Activated naive CD4-positive, alpha-beta T cell treated with anti-CD3 and anti-CD28 coated beads for 36 hours (primary cell): ENCODE measurements around the gene VPS33B. TPM values are rescaled to one million over a fixed set of nuclear protein-coding genes. Genes with fewer than 3 reads are reported as not detected.
"Not testable (repeated sequence)": the region's sequence is repeated elsewhere in the genome, so short reads cannot be mapped to it uniquely, and the experiment has no call there.

Experiments
- CTCF ChIA-PET: fragments of 350-600 bp; sonication (Branson Sonifier 250); formaldehyde crosslinking; loops from one replicate; lab custom pipeline; 2021; ENCODE audit warnings: antibody characterized with exemption; lab: Charles Lee
- DNase-seq: peaks from one replicate; pipeline ENCODE4 v3.0.0-alpha.2; 2020
- H3K27ac Mint-ChIP-seq: one replicate; pipeline ENCODE4 v1.8.0; 2021; ENCODE audit warnings: mild to moderate bottlenecking, mixed read lengths
- H3K27me3 Mint-ChIP-seq: one replicate; pipeline ENCODE4 v1.8.0; 2021; ENCODE audit warnings: low read depth, mixed read lengths
- H3K36me3 Mint-ChIP-seq: one replicate; pipeline ENCODE4 v1.8.0; 2021; ENCODE audit warnings: low read depth, mixed read lengths
- H3K4me1 Mint-ChIP-seq: one replicate; pipeline ENCODE4 v1.8.0; 2021; ENCODE audit warnings: low read depth, mixed read lengths
- H3K4me3 Mint-ChIP-seq: one replicate; pipeline ENCODE4 v1.8.0; 2021; ENCODE audit warnings: mild to moderate bottlenecking, moderate library complexity, mixed read lengths
- H3K9me3 Mint-ChIP-seq: one replicate; pipeline ENCODE4 v1.8.0; 2021; ENCODE audit warnings: mixed read lengths
- intact Hi-C: fragments of 100-400 bp; cut with micrococcal nuclease; formaldehyde crosslinking; loops from one replicate; pipeline ENCODE4 v1.15.1; 2023
- total RNA-seq, 2 experiments: library from RNA; stranded (reverse); gene quantifications; one replicate each; pipeline ENCODE4 v1.2.3, GENCODE V29; 2021

The VPS33B gene
- total RNA-seq, 2 experiments from 2014 or later: 19.8 to 21.2 TPM

DNA sequence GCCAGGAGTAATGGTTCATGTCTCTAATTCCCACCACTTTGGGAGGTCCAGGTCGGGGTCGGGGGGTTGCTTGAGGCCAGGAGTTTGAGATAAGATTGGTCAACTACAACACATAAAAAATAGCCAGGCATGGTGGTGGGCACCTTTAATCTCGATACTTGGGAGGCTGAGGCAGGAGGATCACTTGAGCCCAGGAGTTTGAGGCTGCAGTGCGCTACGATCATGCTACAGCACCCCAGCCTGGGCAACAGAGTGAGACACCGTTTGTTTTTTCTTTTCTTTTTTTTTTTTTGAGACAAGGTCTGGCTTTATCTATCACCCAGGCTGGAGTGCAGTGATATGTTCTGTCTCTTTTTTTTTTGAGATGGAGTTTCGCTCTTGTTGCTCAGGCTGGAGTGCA is 1.3 kb upstream of the VPS33B start:
- Mint-ChIP-seq H3K4me1 (peaks cover 24% of the 10 kb centered on the region), H3K9me3 (no peaks in the 10 kb centered on the region), H3K27me3 (no peaks in the 10 kb centered on the region), H3K27ac (no peak overlapping the region), H3K36me3 (no peaks in the 10 kb centered on the region), H3K4me3 (peak overlapping the region; percentile 19)
- CTCF ChIA-PET: interaction anchor here (0.7 kb wide), 1 partner anchor 68 kb away, joined by 3 read pairs; no protein-coding TSS in a partner anchor
- no peak for DNase-seq
- intact Hi-C loops: loop anchor here (5.0 kb wide), 1 partner anchor 121 kb away; the partner anchor contains the start of gene MAN2A2

DNA sequence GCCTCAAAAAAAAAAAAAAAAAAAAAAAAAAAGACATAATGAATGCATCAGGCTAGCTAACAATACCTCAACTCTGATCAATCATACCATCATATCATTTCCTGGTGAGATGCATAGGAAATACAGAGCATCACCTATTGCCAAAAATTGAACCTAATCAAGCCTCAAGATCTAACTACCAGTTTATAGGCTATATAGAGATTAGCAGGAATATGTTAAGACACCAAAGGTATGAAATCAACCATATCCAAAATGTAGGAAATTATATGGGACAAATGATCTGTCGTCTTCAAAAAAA is 387 bp upstream of the VPS33B start:
- CTCF ChIA-PET: interaction anchor here (0.6 to 2.1 kb wide), 2 partner anchors 8 to 11 kb away, joined by 5 to 12 read pairs; no protein-coding TSS in a partner anchor
- no peaks in the 10 kb centered on the region for H3K27me3 Mint-ChIP-seq
- DNase-seq: no peak
- H3K27ac Mint-ChIP-seq: peak overlapping the region; percentile 89
- no peaks in the 10 kb centered on the region for H3K36me3 Mint-ChIP-seq
- H3K4me3 Mint-ChIP-seq: peak overlapping the region; percentile 87
- H3K4me1 Mint-ChIP-seq: peaks cover 32% of the 10 kb centered on the region
- intact Hi-C loops: loop anchor here (1.0 to 5.0 kb wide), 4 partner anchors 28 to 249 kb away; partner anchors contain the start of genes MAN2A2 and PRC1
- H3K9me3 Mint-ChIP-seq: no peaks in the 10 kb centered on the region

DNA sequence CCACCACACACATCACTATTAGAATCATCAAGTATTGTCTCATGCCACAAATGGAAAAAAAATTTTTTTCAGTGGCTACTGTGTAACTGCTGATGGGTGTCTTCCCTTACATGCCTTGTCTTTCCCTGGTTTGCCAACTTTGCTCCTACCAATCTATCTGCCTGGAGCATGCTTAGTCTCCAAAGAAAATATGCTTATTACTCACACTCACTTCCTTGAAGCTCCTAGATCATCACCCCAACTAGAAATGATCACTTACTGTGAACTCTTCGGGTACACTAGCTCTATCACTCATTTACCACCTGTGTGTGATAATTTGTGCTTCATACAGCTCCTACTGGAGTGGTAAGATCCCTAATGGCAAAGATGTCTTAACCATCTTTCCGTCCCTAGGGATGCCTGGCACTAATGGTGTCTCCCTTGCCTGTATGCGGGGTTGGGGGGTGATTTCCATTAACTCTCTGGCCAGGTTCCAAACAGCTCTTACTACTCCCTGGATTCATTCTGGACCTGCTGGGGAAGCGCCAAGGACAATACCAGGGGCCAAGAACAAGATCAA is 799 bp downstream of the VPS33B start:
- Mint-ChIP-seq H3K27ac (peak overlapping the region; percentile 89), H3K36me3 (peaks cover under 1% of the 10 kb centered on the region), H3K27me3 (no peaks in the 10 kb centered on the region), H3K4me3 (peak overlapping the region; percentile 87), H3K4me1 (peaks cover 34% of the 10 kb centered on the region), H3K9me3 (no peaks in the 10 kb centered on the region)
- CTCF ChIA-PET: interaction anchor here (1.1 to 2.1 kb wide), 4 partner anchors 12 to 225 kb away, joined by 3 to 12 read pairs (median 4); partner anchors contain the start of gene HDDC3
- no peak for DNase-seq
- intact Hi-C loops: loop anchor here (1.0 to 5.0 kb wide), 4 partner anchors 27 to 250 kb away; partner anchors contain the start of genes MAN2A2 and PRC1

DNA sequence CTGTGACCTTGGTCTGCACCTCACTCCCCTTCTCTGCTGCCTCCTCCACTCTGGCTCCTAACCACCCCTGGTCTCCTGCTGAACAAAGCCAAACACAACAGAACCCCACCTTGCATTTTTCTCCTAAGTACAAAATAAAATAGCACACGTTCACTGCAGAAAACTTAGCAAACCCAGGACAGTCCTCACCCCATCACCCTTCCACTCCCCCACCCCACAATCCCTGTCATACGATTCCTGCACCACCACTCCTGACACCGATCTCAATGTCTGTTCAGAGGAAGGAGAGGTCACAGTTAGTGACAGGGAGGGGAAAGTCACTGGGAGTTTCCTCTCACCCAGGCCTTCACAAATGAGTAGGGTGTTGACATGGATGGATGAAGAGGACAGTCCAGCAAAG is 4.2 kb downstream of the VPS33B start:
- intact Hi-C loops: no loop called here

DNA sequence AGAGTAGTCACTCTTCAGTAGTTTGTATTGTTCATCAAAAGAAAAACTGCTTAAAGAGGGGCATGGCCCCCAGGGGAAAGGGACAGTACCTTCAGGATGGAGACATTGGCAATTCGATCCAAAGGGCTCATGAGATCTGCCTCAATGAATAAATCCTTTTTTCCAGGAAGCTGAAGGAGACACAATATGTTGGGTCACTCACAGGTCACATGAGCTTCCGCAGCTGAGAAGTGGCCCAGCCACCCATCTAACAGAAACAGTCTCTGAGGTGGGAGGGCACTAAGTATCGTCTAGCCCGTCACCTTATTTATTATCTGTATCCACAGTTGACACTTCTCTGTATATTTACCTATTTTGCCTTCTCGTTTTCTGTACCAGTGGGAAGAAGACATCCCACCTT is 4.7 kb downstream of the VPS33B start:
- Mint-ChIP-seq H3K4me1 (peaks cover 30% of the 10 kb centered on the region), H3K27ac (no peak overlapping the region), H3K27me3 (no peaks in the 10 kb centered on the region), H3K36me3 (peaks cover 7% of the 10 kb centered on the region), H3K9me3 (no peaks in the 10 kb centered on the region), H3K4me3 (no peak overlapping the region)
- intact Hi-C loops: no loop called here
- CTCF ChIA-PET: no interaction called here
- no peak for DNase-seq

More for the DNA sequence above, 4.2 kb downstream of the VPS33B start:
- H3K9me3 Mint-ChIP-seq: no peaks in the 10 kb centered on the region
- H3K4me1 Mint-ChIP-seq: peaks cover 34% of the 10 kb centered on the region
- DNase-seq: no peak
- no peaks in the 10 kb centered on the region for H3K27me3 Mint-ChIP-seq
- peaks cover 5% of the 10 kb centered on the region for H3K36me3 Mint-ChIP-seq
- CTCF ChIA-PET: no interaction called here
- no peak overlapping the region for H3K27ac Mint-ChIP-seq
- H3K4me3 Mint-ChIP-seq: no peak overlapping the region

DNA sequence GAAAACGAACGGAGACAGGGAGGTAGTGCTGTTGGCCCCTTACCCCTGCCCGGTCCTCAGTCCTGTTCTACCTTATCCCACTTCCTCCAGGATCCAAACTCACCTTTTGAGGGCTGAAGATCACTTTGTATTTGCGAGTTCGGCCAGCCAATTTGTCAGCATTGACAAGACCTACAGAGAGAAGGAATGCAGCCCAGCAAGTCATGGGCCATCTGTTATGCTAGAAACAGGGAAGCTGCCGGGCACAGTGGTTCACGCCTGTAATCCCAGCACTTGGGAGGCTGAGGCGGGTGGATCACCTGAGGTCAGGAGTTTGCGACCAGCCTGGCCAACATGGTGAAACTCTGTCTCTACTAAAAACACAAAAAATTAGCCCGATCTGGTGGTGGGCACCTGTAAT is 8.7 kb downstream of the VPS33B start:
- H3K9me3 Mint-ChIP-seq, CTCF ChIA-PET: not testable (repeated sequence)

DNA sequence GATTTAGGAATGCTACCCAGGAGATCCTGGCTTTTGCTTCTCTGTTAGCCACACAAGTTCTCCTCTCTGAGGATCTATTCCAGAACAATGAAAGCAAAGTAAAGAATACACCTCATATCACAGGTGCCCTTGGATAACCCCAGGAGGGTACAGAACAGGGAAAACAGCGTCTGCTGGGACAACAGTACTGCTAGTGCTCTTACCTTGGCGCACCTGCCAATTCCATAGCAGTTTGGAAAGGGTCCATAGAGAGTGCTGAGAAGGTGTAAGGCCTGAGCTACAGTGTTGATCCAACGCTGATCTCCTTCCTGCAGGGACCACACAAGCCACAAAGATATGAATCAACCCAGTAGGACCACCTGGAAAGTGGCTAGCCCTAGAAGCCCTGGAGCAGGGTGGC is 15.1 kb downstream of the VPS33B start:
- CTCF ChIA-PET: no interaction called here
- no peak for DNase-seq
- Mint-ChIP-seq H3K9me3 (no peaks in the 10 kb centered on the region), H3K27ac (no peak overlapping the region), H3K27me3 (no peaks in the 10 kb centered on the region), H3K36me3 (peaks cover 25% of the 10 kb centered on the region), H3K4me3 (no peak overlapping the region), H3K4me1 (no peaks in the 10 kb centered on the region)
- intact Hi-C loops: no loop called here

More for the DNA sequence above, 8.7 kb downstream of the VPS33B start:
- Mint-ChIP-seq H3K4me1 (peaks cover 10% of the 10 kb centered on the region), H3K36me3 (peaks cover 20% of the 10 kb centered on the region)
- intact Hi-C loops, DNase-seq, H3K27ac Mint-ChIP-seq, H3K4me3 Mint-ChIP-seq, H3K27me3 Mint-ChIP-seq: not testable (repeated sequence)

DNA sequence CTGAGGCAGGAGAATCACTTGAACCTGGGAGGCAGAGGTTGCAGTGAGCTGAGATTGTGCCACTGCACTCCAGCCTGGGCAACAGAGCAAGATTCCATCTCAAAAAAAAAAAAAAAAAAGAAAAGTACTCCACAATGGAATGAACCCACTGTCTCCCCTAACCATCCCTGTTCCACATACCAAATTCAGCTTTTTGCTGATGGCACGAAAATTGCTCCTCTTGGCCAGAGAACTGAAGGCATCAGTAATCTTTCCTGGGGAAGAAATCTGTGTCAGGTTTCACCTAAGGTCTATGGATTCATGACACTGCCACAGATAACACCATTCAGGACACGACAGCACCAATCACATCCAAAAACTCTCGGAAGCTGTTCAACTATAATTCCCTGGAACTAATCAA is 21.2 kb downstream of the VPS33B start:
- CTCF ChIA-PET: no interaction called here
- H3K27ac Mint-ChIP-seq: no peak overlapping the region
- H3K4me1 Mint-ChIP-seq: peaks cover 1% of the 10 kb centered on the region
- peaks cover 37% of the 10 kb centered on the region for H3K36me3 Mint-ChIP-seq
- no peak overlapping the region for H3K4me3 Mint-ChIP-seq
- intact Hi-C loops: no loop called here
- no peak for DNase-seq
- H3K9me3 Mint-ChIP-seq: no peaks in the 10 kb centered on the region
- no peaks in the 10 kb centered on the region for H3K27me3 Mint-ChIP-seq

DNA sequence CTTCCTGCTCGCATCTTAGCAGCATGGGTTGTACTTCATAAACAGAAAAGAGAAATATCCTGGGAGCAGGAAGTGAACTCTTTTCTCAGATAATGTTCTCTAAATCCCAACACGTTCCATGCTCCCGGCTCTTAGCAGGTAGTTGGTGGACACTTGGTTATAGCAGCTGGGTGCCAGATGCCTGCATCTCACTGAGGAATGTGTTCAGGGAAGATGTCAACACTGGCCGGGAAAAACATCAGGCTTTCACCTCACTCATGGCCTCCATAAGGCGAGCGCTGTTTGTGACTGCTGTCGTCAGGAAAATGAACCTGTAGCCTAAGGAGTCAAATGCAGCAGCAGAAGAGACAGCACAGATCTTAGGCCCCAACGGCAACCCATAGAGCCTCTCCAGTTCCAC is 23.7 kb downstream of the VPS33B start:
- CTCF ChIA-PET: no interaction called here
- intact Hi-C loops: no loop called here
- Mint-ChIP-seq H3K4me1 (peaks cover 9% of the 10 kb centered on the region), H3K4me3 (no peak overlapping the region), H3K36me3 (peaks cover 39% of the 10 kb centered on the region), H3K27me3 (no peaks in the 10 kb centered on the region), H3K27ac (peak overlapping the region; percentile 36), H3K9me3 (no peaks in the 10 kb centered on the region)
- DNase-seq: no peak

DNA sequence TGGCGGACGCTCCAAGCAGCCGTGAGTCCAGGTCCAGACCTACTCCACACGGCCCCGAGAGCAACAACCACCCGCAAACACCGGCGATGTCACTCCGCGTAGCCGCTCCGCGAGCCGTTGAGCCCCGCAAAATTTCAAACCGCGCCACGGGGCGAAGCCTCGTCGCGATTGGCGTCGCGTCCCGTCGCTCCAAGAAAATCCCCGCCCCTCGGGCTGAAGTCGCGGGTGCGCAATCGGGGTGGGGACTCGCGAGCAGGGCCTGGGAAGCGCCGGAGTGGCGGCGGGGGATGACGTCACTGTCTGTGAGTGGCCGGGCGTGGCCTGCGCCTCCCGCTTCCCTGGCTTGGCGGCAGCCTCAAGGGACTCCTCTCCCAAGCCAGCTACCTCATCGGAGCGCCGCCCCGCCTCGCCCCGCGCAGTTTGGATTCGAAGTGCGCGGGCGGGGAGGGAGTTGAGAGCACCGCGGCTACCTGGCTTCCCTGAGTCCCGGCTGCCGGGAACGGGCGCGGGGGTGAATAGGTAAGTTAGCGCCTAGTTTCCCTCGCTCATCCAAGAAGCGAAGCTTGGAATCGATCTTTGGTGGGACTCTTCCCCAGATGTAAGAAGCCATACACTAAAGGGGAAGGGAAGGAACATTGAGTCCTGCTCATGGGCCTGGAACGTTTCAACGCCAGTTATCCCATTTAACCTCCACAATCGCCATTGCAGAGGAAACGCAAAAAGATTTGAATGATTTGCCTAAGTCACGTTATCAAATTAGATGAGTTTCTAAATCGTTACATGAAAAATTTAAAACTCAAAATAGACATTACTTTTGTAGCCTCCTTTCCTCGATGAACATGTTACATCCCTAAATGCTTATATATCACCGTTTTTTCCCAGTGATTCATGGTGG is 27.7 kb downstream of the VPS33B start, which contains the start of gene PRC1:
Gene PRC1, minus strand, starts transcription at position 119 of the 895 bp plus-strand sequence. Its CDS starts 118 bp downstream, at position 1.
- Mint-ChIP-seq H3K9me3 (no peaks in the 10 kb centered on the region), H3K27me3 (no peaks in the 10 kb centered on the region), H3K27ac (peak within 1 kb of the TSS; percentile 98), H3K4me3 (peak within 1 kb of the TSS; percentile 100), H3K4me1 (peaks cover 24% of the 10 kb centered on the region), H3K36me3 (peaks cover 31% of the 10 kb centered on the region)
- CTCF ChIA-PET: interaction anchor here (0.6 to 1.0 kb wide), 3 partner anchors 37 to 252 kb away, joined by 3 to 4 read pairs (median 3); no protein-coding TSS in a partner anchor
- DNase-seq: peak; percentile 99
- intact Hi-C loops: loop anchor here (1.0 kb wide), 5 partner anchors 28 to 91 kb away; partner anchors contain the start of genes MAN2A2, UNC45A and VPS33B

DNA sequence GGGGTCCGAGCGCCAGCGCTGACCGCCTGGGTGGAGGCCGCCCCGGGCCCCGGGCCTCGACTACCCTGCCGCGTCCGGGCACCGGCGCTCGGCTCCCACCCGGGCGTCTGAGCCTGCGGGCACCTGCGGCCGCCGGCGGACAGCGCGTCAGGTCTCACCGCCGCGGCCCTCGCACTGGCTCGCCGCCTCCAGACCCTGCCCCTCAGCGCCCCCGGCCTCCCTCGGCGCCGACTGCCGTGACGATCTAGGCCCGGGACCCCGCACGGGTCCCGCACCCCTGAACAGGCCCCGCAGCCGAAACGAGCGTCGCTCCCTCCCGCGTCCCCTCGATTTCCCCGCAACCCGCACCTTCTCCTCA is 28.4 kb downstream of the VPS33B start:
- CTCF ChIA-PET: interaction anchor here (0.8 kb wide), 1 partner anchor 253 kb away, joined by 3 read pairs; no protein-coding TSS in a partner anchor
- Mint-ChIP-seq H3K4me1 (peaks cover 26% of the 10 kb centered on the region), H3K36me3 (peaks cover 29% of the 10 kb centered on the region), H3K9me3 (no peaks in the 10 kb centered on the region), H3K27ac (peak overlapping the region; percentile 98), H3K27me3 (no peaks in the 10 kb centered on the region), H3K4me3 (peak overlapping the region; percentile 100)
- intact Hi-C loops: loop anchor here (1.0 kb wide), 5 partner anchors 28 to 91 kb away; partner anchors contain the start of genes MAN2A2, UNC45A and VPS33B
- no peak for DNase-seq

DNA sequence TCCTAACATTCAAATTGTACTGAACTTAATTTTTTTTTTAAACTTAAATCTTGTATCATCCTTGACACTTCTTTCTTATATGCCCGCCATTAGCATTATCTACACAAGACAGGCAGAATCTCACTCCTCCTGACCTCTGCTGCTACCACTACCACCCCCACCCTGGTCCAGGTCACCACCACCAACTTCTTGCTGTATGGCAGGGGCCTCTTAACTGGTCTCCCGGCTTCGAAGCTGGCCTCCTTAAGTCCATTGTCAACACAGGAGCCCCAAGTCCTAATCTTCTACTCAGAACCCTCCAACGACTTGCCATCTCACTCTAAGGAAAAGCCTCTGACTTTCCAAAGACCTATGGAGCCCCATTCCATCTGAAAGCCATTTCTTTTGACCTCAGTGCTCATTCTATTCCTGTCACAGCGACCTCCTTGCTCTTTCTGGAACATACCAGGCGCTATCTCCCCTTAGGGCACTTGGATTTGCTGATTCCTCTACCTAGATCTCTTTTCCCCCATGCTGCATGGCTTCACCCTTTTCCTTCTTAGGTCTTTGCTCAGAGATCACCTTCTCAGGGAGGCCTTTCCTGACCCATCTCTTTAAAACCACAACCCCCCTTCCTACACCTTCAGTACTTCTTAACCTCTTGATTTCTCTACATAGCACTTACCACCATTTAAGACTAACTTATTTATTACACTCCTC is 30.7 kb downstream of the VPS33B start:
- H3K4me3 Mint-ChIP-seq: peak overlapping the region; percentile 2
- H3K4me1 Mint-ChIP-seq: peaks cover 37% of the 10 kb centered on the region
- peaks cover 12% of the 10 kb centered on the region for H3K36me3 Mint-ChIP-seq
- intact Hi-C loops: no loop called here
- no peak for DNase-seq
- no peaks in the 10 kb centered on the region for H3K9me3 Mint-ChIP-seq
- CTCF ChIA-PET: interaction anchor here (1.3 kb wide), 1 partner anchor 36 kb away, joined by 4 read pairs; no protein-coding TSS in a partner anchor
- no peak overlapping the region for H3K27ac Mint-ChIP-seq
- H3K27me3 Mint-ChIP-seq: no peaks in the 10 kb centered on the region
